K562 (cell line): ENCODE measurements around the gene LTN1. TPM values are rescaled to one million over a fixed set of nuclear protein-coding genes. Genes with fewer than 3 reads are reported as not detected.
A peak's percentile ranks its signal among the peaks of the same experiment; 100 is the strongest.

Experiments used
- ARHGAP35 ChIP-seq: fragments of 450-650 bp; IDR thresholded peaks from 2 replicates; pipeline ENCODE4 v1.6.1; 2018; ENCODE audit not compliant: partially characterized antibody
- FOXJ2 ChIP-seq: fragments of 200-800 bp; sonication (Bioruptor generic); IDR thresholded peaks from 2 replicates; pipeline ENCODE4 v1.6.1; 2016; ENCODE audit warnings: missing genetic modification characterization, missing compliant biosample characterization
- HEY1 ChIP-seq: fragments of 250-450 bp; sonication (Bioruptor Pico); IDR thresholded peaks from 2 replicates; pipeline ENCODE4 v1.5.0; 2020; ENCODE audit warnings: mild to moderate bottlenecking, moderate library complexity, borderline replicate concordance
- ILF3 ChIP-seq: fragments of 450-650 bp; IDR thresholded peaks from 2 replicates; pipeline ENCODE4 v1.6.1; 2018; ENCODE audit warnings: antibody characterized with exemption, mild to moderate bottlenecking, moderate library complexity, borderline replicate concordance
- PHF20 ChIP-seq: fragments of 450-650 bp; IDR thresholded peaks from 2 replicates; pipeline ENCODE4 v1.6.1; 2018; ENCODE audit not compliant: partially characterized antibody
- POLR3G ChIP-seq: IDR thresholded peaks from 2 replicates; pipeline ENCODE4 v1.6.1; 2011; ENCODE audit not compliant: insufficient read length, insufficient replicate concordance; ENCODE audit errors: extremely low read depth
- SIN3B ChIP-seq: fragments of 450-650 bp; IDR thresholded peaks from 2 replicates; pipeline ENCODE4 v1.6.1; 2017; ENCODE audit warnings: low read depth, mild to moderate bottlenecking, moderate library complexity
- SMARCC2 ChIP-seq: fragments of 450-650 bp; IDR thresholded peaks from 2 replicates; pipeline ENCODE4 v1.6.1; 2017; ENCODE audit warnings: antibody characterized with exemption, moderate library complexity, mild to moderate bottlenecking, low read depth
- SMARCE1 ChIP-seq: fragments of 450-650 bp; IDR thresholded peaks from 2 replicates; pipeline ENCODE4 v1.7.1; 2016; ENCODE audit warnings: mild to moderate bottlenecking
- TRIM25 ChIP-seq: fragments of 450-650 bp; IDR thresholded peaks from 2 replicates; pipeline ENCODE4 v1.7.0; 2016; ENCODE audit warnings: borderline replicate concordance
- ZBED1 ChIP-seq: IDR thresholded peaks from 2 replicates; pipeline ENCODE4 v1.6.1; 2014
- polyA plus RNA-seq, 8 experiments: library from polyadenylated mRNA; depleted of rRNA in 4 of 8; stranded (reverse) in 5 of 8; unstranded in 3 of 8; fragments of >200 nt; fragmentation: Nextera tagmentation in 2 of 8; fragmentation: Illumina TruSeq in 1 of 8; extraction: Ambion mirVana in 2 of 8; extraction: Trizol in 1 of 8; gene quantifications; 2 replicates each; pipeline versions ENCODE4 v1.2.1 to v1.2.3, GENCODE V29; 2011 to 2014; ENCODE audit warnings: inconsistent platforms in 1 of 8, missing spikeins in 1 of 8
- total RNA-seq, 7 experiments: library from RNA; depleted of rRNA in 6 of 7; stranded (reverse); fragments of >200 nt in 6 of 7; fragmentation: Illumina TruSeq in 2 of 7; extraction: Trizol in 2 of 7; gene quantifications; 2 replicates each; pipeline versions ENCODE4 v1.2.1 to v1.2.3, GENCODE V29; 2011 to 2021; ENCODE audit warnings: low replicate concordance in 1 of 7
- TF ChIP-seq, protein P1 (sequence below): sonication (generic); formaldehyde crosslinking; IDR thresholded peaks from 2 replicates; pipeline ENCODE4 v1.4.0; 2020; ENCODE audit warnings: mild to moderate bottlenecking, missing genetic modification reagents
- TF ChIP-seq, protein P2 (sequence below), 2 experiments: fragments of 450-650 bp in 1 of 2; sonication (generic) in 1 of 2; formaldehyde crosslinking in 1 of 2; IDR thresholded peaks in 1 of 2; conservative IDR thresholded peaks in 1 of 2; 2 replicates each; pipeline versions ENCODE4 v1.6.1 to v1.8.1; 2016 to 2023; ENCODE audit warnings: mild to moderate bottlenecking in 2 of 2, moderate library complexity in 2 of 2, inconsistent platforms in 1 of 2, missing genetic modification reagents in 1 of 2
- TF ChIP-seq, protein P3 (sequence below): fragments of 450-650 bp; IDR thresholded peaks from 2 replicates; pipeline ENCODE4 v1.6.1; 2018; ENCODE audit not compliant: partially characterized antibody
- TF ChIP-seq, protein P4 (sequence below): fragments of 250-450 bp; sonication (Bioruptor Pico); IDR thresholded peaks from 2 replicates; pipeline ENCODE4 v1.9.0; 2021; ENCODE audit warnings: mild to moderate bottlenecking

The LTN1 gene
- total and polyA plus RNA-seq, 9 of the 15 experiments (the other 6 are each of a cell fraction or from before 2014, with no cell fraction given): 15.7 to 49.6 (median 28.7) TPM

- no peak for TF ChIP-seq ARHGAP35
- TF ChIP-seq SMARCC2: no peak
- peak; percentile 83; the same call in 1 of the 2 replicates for TF ChIP-seq FOXJ2 (tag)
- TF ChIP-seq PHF20: peak; percentile 90
- TF ChIP-seq, protein P1, sequence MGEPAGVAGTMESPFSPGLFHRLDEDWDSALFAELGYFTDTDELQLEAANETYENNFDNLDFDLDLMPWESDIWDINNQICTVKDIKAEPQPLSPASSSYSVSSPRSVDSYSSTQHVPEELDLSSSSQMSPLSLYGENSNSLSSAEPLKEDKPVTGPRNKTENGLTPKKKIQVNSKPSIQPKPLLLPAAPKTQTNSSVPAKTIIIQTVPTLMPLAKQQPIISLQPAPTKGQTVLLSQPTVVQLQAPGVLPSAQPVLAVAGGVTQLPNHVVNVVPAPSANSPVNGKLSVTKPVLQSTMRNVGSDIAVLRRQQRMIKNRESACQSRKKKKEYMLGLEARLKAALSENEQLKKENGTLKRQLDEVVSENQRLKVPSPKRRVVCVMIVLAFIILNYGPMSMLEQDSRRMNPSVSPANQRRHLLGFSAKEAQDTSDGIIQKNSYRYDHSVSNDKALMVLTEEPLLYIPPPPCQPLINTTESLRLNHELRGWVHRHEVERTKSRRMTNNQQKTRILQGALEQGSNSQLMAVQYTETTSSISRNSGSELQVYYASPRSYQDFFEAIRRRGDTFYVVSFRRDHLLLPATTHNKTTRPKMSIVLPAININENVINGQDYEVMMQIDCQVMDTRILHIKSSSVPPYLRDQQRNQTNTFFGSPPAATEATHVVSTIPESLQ (CRISPR knock-in tag): peak; percentile 96
- TF ChIP-seq TRIM25: no peak
- TF ChIP-seq POLR3G: no peak
- TF ChIP-seq ILF3: no peak
- TF ChIP-seq, protein P2, sequence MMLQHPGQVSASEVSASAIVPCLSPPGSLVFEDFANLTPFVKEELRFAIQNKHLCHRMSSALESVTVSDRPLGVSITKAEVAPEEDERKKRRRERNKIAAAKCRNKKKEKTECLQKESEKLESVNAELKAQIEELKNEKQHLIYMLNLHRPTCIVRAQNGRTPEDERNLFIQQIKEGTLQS (IDR thresholded peaks at IDR 0.05): no peak
- TF ChIP-seq, protein P2 (CRISPR knock-in tag; conservative IDR thresholded peaks at IDR 0.05): peak; percentile 66; the same call in 1 of the 2 replicates
- TF ChIP-seq, protein P3, sequence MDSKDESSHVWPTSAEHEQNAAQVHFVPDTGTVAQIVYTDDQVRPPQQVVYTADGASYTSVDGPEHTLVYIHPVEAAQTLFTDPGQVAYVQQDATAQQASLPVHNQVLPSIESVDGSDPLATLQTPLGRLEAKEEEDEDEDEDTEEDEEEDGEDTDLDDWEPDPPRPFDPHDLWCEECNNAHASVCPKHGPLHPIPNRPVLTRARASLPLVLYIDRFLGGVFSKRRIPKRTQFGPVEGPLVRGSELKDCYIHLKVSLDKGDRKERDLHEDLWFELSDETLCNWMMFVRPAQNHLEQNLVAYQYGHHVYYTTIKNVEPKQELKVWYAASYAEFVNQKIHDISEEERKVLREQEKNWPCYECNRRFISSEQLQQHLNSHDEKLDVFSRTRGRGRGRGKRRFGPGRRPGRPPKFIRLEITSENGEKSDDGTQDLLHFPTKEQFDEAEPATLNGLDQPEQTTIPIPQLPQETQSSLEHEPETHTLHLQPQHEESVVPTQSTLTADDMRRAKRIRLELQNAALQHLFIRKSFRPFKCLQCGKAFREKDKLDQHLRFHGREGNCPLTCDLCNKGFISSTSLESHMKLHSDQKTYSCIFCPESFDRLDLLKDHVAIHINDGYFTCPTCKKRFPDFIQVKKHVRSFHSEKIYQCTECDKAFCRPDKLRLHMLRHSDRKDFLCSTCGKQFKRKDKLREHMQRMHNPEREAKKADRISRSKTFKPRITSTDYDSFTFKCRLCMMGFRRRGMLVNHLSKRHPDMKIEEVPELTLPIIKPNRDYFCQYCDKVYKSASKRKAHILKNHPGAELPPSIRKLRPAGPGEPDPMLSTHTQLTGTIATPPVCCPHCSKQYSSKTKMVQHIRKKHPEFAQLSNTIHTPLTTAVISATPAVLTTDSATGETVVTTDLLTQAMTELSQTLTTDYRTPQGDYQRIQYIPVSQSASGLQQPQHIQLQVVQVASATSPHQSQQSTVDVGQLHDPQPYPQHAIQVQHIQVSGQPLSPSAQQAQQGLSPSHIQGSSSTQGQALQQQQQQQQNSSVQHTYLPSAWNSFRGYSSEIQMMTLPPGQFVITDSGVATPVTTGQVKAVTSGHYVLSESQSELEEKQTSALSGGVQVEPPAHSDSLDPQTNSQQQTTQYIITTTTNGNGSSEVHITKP: peak; percentile 67
- TF ChIP-seq SMARCE1: no peak
- TF ChIP-seq ZBED1: peak; percentile 81; the same call in 1 of the 2 replicates
- no peak for TF ChIP-seq HEY1 (CRISPR knock-in tag)
- TF ChIP-seq, protein P4, sequence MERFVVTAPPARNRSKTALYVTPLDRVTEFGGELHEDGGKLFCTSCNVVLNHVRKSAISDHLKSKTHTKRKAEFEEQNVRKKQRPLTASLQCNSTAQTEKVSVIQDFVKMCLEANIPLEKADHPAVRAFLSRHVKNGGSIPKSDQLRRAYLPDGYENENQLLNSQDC (CRISPR knock-in tag): no peak
- TF ChIP-seq SIN3B: peak; percentile 55; the same call in 1 of the 2 replicates
Observed at GRCh38 chr21:28884976-28885852, 107.5 kb downstream of the LTN1 start (continued).
